Stomach (tissue), 9 donors: ENCODE results near the gene COTL1. TPM values are rescaled to one million over a fixed set of nuclear protein-coding genes. Genes with fewer than 3 reads are reported as not detected.
"Not testable (repeated sequence)": the region's sequence is repeated elsewhere in the genome, so short reads cannot be mapped to it uniquely, and the experiment has no call there.

Experiments
- DNase-seq, 2 donors: peaks; one replicate each; pipeline versions ENCODE4 v3.0.0 to v3.0.0-alpha.2; 2013 to 2019
- H3K27ac ChIP-seq, 5 donors: fragments of 200-600 bp in 4 of 5; sonication (generic) in 4 of 5; one replicate each; pipeline ENCODE4 v1.5.1; 2013 to 2019; ENCODE audit warnings: mild to moderate bottlenecking in 1 of 5, moderate library complexity in 1 of 5
- H3K27me3 ChIP-seq, 3 donors: fragments of 200-600 bp; sonication (generic); one replicate each; pipeline ENCODE4 v1.5.1; 2017 to 2019; ENCODE audit warnings: mixed run types in 1 of 3
- H3K36me3 ChIP-seq, 4 donors: fragments of 200-600 bp; sonication (generic); 1 replicate in 3 of 4; 2 replicates in 1 of 4; pipeline ENCODE4 v1.5.1; 2016 to 2019
- H3K4me1 ChIP-seq, 4 donors: fragments of 200-600 bp; sonication (generic); one replicate each; pipeline ENCODE4 v1.5.1; 2016 to 2019
- H3K4me3 ChIP-seq, 4 donors: fragments of 200-600 bp; sonication (generic) in 3 of 4; one replicate each; pipeline ENCODE4 v1.5.1; 2016 to 2019; ENCODE audit warnings: mild to moderate bottlenecking in 1 of 4
- H3K9me3 ChIP-seq, 4 donors: fragments of 200-600 bp; sonication (generic); one replicate each; pipeline ENCODE4 v1.5.1; 2016 to 2019
- CTCF ChIP-seq, 7 experiments: fragments of 450-650 bp in 4 of 7; fragments of 200-600 bp in 3 of 7; sonication (generic) in 3 of 7; IDR thresholded peaks; one replicate each; pipeline ENCODE4 v1.5.1; 2016 to 2019; ENCODE audit warnings: antibody characterized with exemption in 7 of 7, control low read depth in 2 of 7, mild to moderate bottlenecking in 1 of 7
- EP300 ChIP-seq: sonication (generic); formaldehyde crosslinking; IDR thresholded peaks from one replicate; pipeline ENCODE4 v1.6.1; 2017; ENCODE audit warnings: antibody characterized with exemption
- POLR2A ChIP-seq, 4 donors: fragments of 450-650 bp; IDR thresholded peaks; one replicate each; pipeline ENCODE4 v1.6.1; 2016; ENCODE audit warnings: antibody characterized with exemption in 4 of 4, control low read depth in 2 of 4, mild to moderate bottlenecking in 1 of 4, moderate library complexity in 1 of 4
- POLR2AphosphoS5 ChIP-seq, 3 donors: sonication (generic); formaldehyde crosslinking; IDR thresholded peaks; one replicate each; pipeline ENCODE4 v1.6.1; 2016; ENCODE audit warnings: antibody characterized with exemption in 3 of 3
- WGBS, 5 donors: extraction: QIAGEN DNeasy Blood & Tissue Kit in 3 of 5; methylation state at CpG; one replicate each; pipeline versions ENCODE4 v1.1.5 to v1.1.7; 2013 to 2018; 5-methylcytosine and 5-hydroxymethylcytosine counted together
- intact Hi-C: fragments of 100-400 bp; cut with DNase I; formaldehyde crosslinking; loops from one replicate; pipeline ENCODE4 v1.15.1; 2023; ENCODE audit warnings: low total_unique reads
- polyA plus RNA-seq, 3 donors: library from polyadenylated mRNA; stranded (reverse); fragments of 200-250 nt; gene quantifications; one replicate each; pipeline ENCODE4 v1.2.3, GENCODE V29; 2013
- total RNA-seq, 5 donors: library from RNA; depleted of rRNA; stranded (reverse); fragments of >200 nt; gene quantifications; one replicate each; pipeline versions ENCODE4 v1.1.0 to v1.2.3, GENCODE V29; 2014 to 2016
- donor health status: healthy with polysubstance abuse.
- donor health status: Bipolar disorder and iron deficiency.
- donor health status: healthy.

Gene COTL1
- total and polyA plus RNA-seq, 8 donors: 40.3 to 187 (median 177) TPM

GRCh38 chr16:84561291-84561690, 56.6 kb downstream of the COTL1 start:
- TF ChIP-seq POLR2A (IDR thresholded peaks at IDR 0.05) (no peak), CTCF (IDR thresholded peaks at IDR 0.05) (no peak), POLR2AphosphoS5 (IDR thresholded peaks at IDR 0.05) (no peak), EP300 (no peak)
- DNase-seq: no peak
- WGBS, 5 donors: 80 to 91% (median 88%) methylated on average over 7 of the region's 7 CpGs
- peaks cover 0 to 5% (median 0%) of the 10 kb centered on the region in 3 donors for H3K27me3 ChIP-seq
- no peak overlapping the region for H3K4me3 ChIP-seq
- H3K9me3 ChIP-seq: no peaks in the 10 kb centered on the region
- peaks cover 0 to 28% (median 19%) of the 10 kb centered on the region in 4 donors for H3K4me1 ChIP-seq
- H3K27ac ChIP-seq: no peak overlapping the region
- intact Hi-C loops: no loop called here
- peaks cover 20 to 37% (median 27%) of the 10 kb centered on the region in 4 donors for H3K36me3 ChIP-seq

GRCh38 chr16:84560269-84560668, 57.6 kb downstream of the COTL1 start:
- intact Hi-C loops: no loop called here
- H3K27ac ChIP-seq: peak overlapping the region in 1 of 5 donors; percentile 7
- TF ChIP-seq EP300 (no peak), CTCF (IDR thresholded peaks at IDR 0.05) (no peak), POLR2A (IDR thresholded peaks at IDR 0.05) (no peak), POLR2AphosphoS5 (IDR thresholded peaks at IDR 0.05) (no peak)
- H3K4me3 ChIP-seq: no peak overlapping the region
- peaks cover 13 to 26% (median 17%) of the 10 kb centered on the region in 4 donors for H3K36me3 ChIP-seq
- WGBS, 5 donors: 83 to 93% (median 88%) methylated on average over 5 of the region's 5 CpGs
- H3K4me1 ChIP-seq: peaks cover 0 to 26% (median 16%) of the 10 kb centered on the region in 4 donors
- H3K9me3 ChIP-seq: no peaks in the 10 kb centered on the region
- peaks cover 0 to 8% (median 0%) of the 10 kb centered on the region in 3 donors for H3K27me3 ChIP-seq
- no peak for DNase-seq

- intact Hi-C loops: no loop called here
- H3K9me3 ChIP-seq: no peaks in the 10 kb centered on the region
- DNase-seq: peak in 1 of 2 donors; percentile 66
- H3K27me3 ChIP-seq: peaks cover 0 to 8% (median 0%) of the 10 kb centered on the region in 3 donors
- no peak overlapping the region for H3K4me3 ChIP-seq
- WGBS, 5 donors: 52 to 60% (median 55%) methylated on average over 14 of the region's 14 CpGs
- H3K36me3 ChIP-seq: peaks cover 5 to 18% (median 9%) of the 10 kb centered on the region in 4 donors
- TF ChIP-seq POLR2AphosphoS5 (IDR thresholded peaks at IDR 0.05) (no peak), EP300 (no peak), CTCF (IDR thresholded peaks at IDR 0.05) (no peak), POLR2A (IDR thresholded peaks at IDR 0.05) (no peak)
- H3K27ac ChIP-seq: peak overlapping the region in 1 of 5 donors; percentile 7
- H3K4me1 ChIP-seq: peaks cover 0 to 26% (median 17%) of the 10 kb centered on the region in 4 donors
Measured at GRCh38 chr16:84559311-84559932, 58.5 kb downstream of the COTL1 start.

- intact Hi-C loops, H3K4me3 ChIP-seq, DNase-seq, H3K27me3 ChIP-seq, H3K9me3 ChIP-seq: not testable (repeated sequence)
- H3K36me3 ChIP-seq: peaks cover 0 to 12% (median 4%) of the 10 kb centered on the region in 4 donors
- H3K4me1 ChIP-seq: peaks cover 0 to 21% (median 15%) of the 10 kb centered on the region in 4 donors
- H3K27ac ChIP-seq: peak overlapping the region in 1 of 5 donors; percentile 7
- 75 to 93% (median 83%) methylated on average over 5 of the region's 5 CpGs for WGBS, 5 donors
Measured at GRCh38 chr16:84558850-84559249, 59.0 kb downstream of the COTL1 start.

GRCh38 chr16:84557504-84557903, 60.4 kb downstream of the COTL1 start:
- 65 to 80% (median 79%) methylated on average over 6 of the region's 6 CpGs for WGBS, 5 donors
- no peak for TF ChIP-seq EP300
- no peak for TF ChIP-seq POLR2AphosphoS5 (IDR thresholded peaks at IDR 0.05)
- no peak for TF ChIP-seq CTCF (IDR thresholded peaks at IDR 0.05)
- TF ChIP-seq POLR2A (IDR thresholded peaks at IDR 0.05): no peak
- Histone ChIP-seq H3K9me3 (no peaks in the 10 kb centered on the region), H3K27me3 (peaks cover 0 to 8% (median 0%) of the 10 kb centered on the region in 3 donors), H3K36me3 (peaks cover 0 to 5% (median 0%) of the 10 kb centered on the region in 4 donors), H3K4me1 (peaks cover 0 to 13% (median 11%) of the 10 kb centered on the region in 4 donors), H3K27ac (no peak overlapping the region), H3K4me3 (no peak overlapping the region)
- intact Hi-C loops: no loop called here
- no peak for DNase-seq
